DMS 273 (cell line): Measurements from ENCODE around the gene SLC35E4.
A peak's percentile ranks its signal among the peaks of the same experiment; 100 is the strongest.
"Not testable (repeated sequence)": the region's sequence is repeated elsewhere in the genome, so short reads cannot be mapped to it uniquely, and the experiment has no call there.

Experiments
- DNase-seq: peaks from one replicate; lab custom pipeline; 2025; ENCODE audit not compliant: unreplicated experiment; lab: John Stamatoyannopoulos, UW

The SLC35E4 gene, protein sequence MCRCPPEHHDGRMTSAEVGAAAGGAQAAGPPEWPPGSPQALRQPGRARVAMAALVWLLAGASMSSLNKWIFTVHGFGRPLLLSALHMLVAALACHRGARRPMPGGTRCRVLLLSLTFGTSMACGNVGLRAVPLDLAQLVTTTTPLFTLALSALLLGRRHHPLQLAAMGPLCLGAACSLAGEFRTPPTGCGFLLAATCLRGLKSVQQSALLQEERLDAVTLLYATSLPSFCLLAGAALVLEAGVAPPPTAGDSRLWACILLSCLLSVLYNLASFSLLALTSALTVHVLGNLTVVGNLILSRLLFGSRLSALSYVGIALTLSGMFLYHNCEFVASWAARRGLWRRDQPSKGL

DNA sequence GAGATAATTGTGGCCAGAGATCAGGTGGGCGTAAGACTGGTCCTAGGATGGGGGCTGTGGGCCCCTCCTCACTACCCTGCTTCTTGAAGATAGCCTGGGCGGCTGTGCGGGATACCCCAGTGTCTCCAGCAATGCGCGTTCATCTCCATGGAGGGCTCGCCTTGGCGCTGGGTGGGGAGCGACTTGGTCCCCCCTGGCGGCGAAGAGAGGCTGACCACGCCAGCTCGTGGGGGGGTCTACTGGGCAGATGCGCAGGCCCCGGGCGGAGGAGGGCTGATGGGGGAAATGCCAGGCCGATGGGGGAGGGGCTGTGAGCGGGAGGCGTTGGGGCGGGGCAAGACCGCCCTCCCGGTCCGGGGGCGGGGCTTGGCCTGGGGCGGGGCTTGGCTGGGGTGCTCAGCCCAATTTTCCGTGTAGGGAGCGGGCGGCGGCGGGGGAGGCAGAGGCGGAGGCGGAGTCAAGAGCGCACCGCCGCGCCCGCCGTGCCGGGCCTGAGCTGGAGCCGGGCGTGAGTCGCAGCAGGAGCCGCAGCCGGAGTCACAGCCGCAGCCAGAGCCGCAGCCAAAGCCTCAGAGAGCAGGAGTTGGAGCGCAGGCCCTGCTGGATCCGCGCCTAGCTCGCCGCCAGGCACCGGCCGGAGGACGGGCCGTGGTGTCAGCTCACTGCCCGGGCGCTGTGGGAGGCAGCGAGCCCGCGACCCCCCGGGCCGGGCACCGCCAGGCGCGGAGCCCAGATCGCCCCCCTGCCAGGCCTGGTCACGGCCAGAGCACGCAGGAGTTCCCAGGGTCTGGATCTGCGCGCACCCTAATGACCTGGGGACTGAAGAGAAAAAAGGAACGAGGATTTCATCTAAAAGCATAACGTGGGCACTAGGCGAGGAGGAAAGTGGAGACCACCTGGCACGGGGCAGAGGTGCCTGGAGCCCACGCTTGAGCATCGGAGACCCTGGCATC, at the start of gene SLC35E4:
Gene SLC35E4 (plus strand): TSS at position 509 of the 953 bp plus-strand sequence. CDS start 670 bp downstream, outside the sequence.
- peak; percentile 92 for DNase-seq

DNA sequence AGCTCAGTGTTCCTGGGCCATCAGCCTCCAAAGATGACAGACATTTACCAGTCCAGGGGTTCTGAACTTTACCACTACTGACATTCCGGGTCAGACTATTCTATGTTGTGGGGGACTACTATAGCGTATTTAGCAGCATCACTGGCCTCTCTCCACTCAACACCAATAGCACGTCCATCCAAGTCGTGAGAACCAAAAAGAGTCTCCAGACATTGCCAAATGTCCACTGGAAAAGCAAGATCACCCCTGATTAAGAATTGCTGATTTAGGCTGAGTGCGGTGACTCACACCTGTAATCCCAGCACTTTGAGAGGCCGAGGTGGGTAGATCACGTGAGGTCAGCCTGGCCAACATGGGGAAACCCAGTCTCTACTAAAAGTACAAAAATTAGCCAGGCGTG, 49.2 kb upstream of the SLC35E4 start:
- DNase-seq = no peak

DNA sequence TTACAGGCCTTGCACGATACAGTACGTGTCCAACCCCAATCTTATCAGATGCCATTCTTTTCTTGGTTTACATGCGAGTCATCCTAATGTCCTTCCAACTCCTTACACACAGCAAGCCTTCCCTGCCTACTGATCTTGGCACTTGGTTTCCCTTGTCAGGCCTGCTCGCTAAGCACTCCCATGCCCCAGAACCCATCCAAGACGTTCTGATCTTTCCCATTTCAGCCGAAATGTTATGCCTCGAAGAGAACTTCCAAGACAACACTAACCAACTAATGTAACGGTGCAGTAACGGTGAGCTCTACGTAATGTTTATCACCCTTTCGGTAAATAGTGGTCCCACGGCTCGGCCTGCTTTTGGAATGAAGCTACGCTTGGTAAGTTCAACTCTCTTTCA, 44.4 kb upstream of the SLC35E4 start:
- peak; percentile 20 for DNase-seq

DNA sequence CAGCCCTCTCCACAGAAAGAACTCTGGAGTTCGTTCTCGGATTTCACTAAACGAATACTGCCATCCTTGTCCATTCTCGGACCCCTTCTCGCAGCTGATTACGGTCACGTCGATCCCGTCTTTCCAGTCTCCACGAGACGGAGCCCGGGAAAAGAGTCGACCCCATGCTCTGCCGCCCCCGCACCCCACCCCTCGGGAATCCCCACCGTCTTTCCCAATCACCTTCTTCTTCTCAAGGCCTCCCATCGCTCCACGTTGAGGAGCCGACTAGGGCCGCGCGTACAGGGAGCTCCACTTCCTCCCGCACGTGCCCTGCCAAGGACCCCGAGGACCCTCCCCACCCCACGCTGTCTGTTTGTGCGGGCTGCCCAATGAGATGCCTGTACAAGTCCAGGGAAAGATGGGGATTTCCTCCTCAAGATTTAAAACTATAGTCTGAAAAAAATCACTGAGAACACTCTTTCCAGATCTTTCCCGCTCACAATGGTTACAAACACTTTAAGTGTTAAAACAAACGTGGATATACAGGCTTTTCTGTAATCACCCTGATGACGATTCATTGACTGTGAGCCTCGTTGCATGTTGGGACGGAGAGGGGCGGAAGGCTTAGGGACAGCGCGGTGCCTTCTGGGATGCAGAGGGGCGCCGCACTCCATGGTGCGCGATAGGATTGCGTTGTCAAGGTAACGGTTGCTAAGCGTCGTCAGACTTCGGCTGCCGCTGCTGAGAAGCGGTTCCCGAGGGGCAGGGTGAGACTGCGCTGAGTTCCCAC, 43.8 kb upstream of the SLC35E4 start, which contains the start of gene PES1:
Gene PES1 (minus strand): TSS at position 323 of the 772 bp plus-strand sequence. CDS start 77 bp downstream, at position 246.
- peak; percentile 98 for DNase-seq

DNA sequence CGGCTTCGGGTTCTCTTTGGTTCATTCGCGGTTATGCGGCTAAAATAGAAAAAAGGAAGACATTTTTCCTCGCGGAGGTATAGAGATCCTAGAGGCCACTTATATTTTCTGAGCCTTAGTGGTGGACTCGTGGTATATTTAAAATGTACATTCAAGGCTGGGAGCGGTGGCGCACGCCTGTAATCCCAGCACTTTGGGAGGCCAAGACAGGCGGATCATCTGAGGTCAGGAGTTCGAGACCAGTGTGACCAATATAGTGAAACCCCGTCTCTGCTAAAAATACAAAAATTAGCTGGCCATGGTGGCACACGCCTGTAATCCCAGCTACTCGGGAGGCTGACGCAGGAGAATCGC, 43.2 kb upstream of the SLC35E4 start:
- DNase-seq = not testable (repeated sequence)

DNA sequence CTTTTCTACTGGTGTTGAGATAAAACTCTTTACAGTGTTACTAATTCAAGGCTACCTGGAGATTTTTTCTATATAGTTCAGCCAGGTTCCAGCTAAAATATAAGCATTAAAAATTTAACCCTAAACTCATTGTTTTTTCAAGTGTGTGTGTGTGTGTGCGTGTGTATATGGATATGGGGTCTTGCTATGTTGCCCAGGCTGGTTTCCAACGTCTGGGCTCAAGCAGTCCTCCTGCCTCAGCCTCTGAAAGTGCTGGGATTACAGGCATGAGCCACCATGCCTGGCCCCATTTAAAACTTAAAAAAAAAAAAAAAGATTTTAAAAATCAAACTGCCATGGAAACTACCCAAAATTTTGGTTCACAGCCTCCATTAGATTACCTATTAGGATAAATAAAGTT, 39.4 kb upstream of the SLC35E4 start:
- DNase-seq = no peak

DNA sequence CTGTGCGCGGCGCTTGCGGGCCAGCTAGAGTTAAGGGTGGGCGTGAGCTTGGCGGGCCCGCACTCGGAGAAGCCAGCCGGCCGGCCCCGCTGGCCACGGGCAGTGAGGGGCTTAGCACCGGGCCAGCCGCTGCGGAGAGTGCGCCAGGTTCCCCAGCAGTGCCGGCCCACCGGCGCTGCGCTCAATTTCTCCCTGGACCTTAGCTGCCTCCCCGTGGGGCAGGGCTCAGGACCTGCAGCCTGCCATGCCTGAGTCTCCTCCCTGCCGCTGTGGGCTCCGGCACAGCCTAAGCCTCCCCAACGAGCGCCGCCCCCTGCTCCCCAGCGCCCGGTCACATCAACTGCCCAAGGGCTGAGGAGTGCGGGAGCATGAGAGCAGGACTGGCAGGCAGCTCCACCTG, 38.7 kb upstream of the SLC35E4 start:
- no peak for DNase-seq

DNA sequence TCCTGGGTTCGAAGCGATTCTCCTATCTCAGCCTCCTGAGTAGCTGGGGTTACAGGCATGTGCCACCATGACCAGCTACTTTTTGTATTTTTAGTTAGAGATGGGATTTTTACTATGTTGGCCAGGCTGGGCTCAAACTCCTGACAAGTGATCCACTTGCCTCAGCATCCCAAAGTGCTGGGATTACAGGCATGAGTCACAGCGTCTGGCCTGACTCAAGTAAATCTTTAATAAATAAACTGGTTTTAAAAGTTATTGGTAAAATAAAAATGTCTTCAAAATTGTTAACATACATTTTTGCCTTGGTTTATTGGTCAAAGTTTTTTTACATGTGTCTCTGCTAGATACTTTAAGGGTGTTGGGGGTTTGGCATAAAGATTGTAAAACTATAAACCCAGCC, 36.6 kb upstream of the SLC35E4 start:
- DNase-seq = no peak

DNA sequence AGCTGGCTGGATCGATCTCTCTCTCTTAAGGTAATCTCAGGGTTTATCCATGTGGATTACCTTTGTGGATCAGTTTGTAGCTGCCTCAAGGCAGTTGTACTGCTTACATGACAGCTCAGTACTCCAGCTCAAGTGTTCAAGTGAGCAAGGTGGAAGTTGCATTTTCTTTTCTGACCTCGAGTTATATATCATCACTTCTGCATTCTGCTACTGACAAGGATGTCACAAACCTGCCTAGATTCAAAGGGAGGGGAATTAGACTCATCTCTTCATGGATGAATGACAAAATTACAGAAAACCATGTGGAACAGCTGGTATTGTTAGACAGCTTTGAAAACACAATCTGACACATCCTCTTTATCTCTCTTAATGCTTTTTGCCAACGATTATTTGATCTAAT, 34.7 kb upstream of the SLC35E4 start:
- no peak for DNase-seq

DNA sequence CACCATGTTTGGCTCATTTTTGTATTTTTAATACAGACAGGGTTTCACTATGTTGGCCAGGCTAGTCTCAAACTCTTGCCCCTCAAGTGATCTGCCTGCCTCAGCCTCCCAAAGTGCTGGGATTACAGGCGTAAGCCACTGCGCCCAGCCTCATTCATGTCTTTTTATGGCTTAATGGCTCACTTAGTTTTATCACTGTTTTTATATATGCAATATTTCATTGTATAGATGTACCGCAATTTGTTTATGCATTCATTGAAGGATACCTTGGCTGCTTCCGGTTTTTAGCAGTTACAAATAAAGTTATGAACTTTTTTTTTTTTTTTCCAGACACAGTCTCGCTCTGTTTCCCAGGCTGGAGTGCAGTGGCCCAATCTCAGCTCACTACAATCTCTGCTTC, 34.1 kb upstream of the SLC35E4 start:
- no peak for DNase-seq

DNA sequence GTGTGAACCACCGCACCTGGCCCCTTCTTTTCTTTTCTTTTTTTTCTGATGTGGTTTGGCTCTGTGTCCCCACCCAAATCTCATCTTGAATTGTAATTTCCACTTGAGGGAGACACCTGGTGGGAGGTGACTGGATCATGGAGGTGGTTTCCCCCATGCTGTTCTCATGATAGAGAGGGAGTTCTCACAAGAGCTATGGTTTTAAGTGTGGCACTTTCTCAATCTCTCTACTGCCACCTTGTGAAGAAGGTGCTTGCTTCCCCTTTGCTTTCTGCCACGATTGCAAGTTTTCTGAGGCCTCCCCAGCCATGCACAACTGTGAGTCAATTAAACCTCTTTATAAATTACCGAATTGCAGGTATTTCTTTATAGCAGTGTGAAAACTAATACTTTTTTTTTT, 33.5 kb upstream of the SLC35E4 start:
- DNase-seq = peak; percentile 35

DNA sequence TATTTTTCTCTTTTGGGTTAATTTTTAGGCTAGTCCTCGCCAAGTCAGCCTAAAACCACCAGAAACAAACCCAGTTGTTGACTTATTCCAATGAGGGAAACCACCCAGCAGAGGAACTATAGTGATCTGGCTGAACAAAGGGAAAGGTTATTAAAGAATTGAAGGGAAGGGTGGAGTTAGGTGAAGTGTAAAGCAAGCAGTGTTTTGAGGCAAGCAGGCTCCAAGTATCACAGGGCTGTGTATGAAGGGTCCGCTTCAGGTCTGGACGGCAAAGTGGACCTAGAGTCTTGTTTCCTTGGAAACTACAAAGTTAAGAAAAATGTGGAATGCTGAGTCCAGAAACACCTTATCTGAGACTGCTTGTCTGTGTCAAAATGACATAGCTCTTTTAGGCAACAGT, 31.8 kb upstream of the SLC35E4 start:
- no peak for DNase-seq

DNA sequence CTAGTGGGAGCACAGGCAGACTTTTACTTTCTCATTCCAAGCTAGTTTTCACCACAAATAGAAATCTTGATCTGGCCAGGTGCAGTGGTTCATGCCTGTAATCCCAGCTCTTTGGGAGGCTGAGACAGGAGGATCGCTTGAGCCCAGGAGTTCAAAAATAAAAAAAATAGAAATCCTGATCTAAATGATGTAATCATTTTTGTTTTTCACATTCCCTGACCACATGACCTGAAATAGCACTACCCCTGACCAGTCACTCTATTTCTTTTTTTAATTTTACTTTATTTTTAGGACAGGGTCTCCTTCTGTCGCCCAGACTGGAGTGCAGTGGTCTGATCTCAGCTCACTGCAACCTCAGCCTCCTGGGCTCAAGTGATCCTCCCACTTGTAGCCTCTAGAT, 30.9 kb upstream of the SLC35E4 start:
- no peak for DNase-seq

DNA sequence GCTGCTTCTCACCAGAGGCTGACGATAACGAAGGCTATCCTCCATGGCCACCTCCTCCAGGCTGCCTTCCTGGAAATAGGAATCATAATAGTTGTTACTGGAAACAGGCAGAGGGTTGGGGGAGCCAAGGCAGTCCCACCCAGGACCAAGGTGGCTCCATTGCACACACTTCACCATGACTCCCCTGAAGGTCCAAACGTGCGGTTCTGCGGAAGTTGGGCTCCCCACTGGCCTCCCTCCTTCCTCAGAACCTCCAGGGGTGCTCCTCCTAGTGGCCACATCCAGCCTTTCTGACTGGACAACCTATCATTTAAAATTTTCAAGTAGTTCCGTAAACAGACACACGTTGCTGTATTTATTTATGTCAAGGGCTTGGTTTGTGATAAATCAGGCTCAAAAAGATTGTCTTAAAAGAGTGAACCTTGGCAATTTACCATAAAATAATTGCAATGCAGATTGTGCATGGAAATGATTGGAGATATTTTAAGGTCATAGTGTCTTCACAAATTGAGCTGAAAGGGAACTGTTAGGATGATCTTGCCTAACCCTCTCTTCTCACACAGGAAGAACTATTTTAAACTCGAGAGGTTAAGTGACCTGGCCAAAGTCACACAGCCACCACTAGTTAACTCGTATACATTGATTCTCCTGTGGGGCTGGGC, 30.0 kb upstream of the SLC35E4 start:
- peak; percentile 46 for DNase-seq

DNA sequence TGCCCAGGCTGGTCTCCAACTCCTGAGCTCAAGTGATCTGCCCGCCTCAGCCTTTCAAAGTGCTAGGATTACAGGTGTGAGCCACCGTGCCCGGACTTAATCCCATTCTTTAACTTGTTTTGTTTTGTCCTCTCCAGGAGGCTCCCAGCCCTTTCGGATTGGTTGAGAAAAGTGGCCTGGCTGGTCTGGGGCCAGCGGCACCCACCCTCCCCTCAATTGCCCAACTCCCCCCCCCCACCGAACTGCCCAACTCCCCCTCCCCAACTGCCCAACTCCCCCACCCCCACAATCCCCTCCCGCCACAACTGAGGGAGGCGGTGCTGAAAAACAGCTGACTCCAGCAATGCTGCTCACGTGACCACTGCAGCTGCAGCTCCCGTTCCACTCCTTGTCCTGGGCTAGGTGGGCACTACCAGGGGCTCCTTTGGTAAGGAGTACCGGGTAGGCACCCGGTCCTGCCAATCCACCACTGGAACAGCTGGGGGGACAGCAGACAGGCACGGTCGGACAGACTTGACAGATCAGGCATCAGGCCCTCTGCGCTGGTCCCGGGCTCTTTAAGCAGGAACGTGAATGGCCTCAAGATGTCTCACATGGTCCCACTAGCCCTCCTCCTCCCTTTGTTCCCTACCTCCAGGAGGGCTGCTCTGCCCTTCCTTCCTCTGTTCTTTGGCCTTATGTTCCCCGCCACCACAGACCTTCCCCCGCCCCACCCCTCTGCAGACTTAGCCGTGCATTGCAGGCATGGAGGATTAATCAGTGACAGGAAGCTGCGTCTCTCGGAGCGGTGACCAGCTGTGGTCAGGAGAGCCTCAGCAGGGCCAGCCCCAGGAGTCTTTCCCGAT, 28.9 kb upstream of the SLC35E4 start, which contains the start of gene TCN2:
Gene TCN2 (plus strand): TSS at position 720 of the 845 bp plus-strand sequence. CDS start 158 bp downstream, outside the sequence.
- no peak for DNase-seq

DNA sequence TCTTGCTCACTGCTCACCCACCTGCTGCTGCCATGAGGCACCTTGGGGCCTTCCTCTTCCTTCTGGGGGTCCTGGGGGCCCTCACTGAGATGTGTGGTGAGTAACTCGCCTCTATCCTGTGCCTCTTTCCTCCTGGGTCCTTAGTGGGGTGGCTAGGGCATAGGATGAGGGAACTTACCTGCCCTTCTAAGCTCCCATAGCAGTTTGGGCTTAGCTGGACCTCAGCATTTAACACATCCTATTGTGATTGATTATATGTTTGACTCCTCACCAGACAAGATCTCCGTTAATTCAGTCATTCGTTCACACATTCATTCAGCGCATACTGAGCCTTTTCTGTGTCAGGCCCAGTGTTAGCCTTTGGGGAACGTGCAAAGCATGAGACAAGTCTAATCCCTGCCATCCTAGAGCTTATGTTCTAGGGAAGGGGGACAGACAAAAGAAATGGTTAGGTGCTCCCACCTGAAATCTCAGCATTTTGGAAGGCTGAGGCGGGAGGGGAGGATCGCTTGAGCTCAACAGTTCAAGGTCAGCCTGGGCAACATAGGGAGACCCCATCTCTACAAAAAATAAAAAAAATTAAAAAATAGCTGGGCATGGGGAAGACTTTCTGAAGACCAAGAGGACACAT, 28.2 kb upstream of the SLC35E4 start:
- no peak for DNase-seq

DNA sequence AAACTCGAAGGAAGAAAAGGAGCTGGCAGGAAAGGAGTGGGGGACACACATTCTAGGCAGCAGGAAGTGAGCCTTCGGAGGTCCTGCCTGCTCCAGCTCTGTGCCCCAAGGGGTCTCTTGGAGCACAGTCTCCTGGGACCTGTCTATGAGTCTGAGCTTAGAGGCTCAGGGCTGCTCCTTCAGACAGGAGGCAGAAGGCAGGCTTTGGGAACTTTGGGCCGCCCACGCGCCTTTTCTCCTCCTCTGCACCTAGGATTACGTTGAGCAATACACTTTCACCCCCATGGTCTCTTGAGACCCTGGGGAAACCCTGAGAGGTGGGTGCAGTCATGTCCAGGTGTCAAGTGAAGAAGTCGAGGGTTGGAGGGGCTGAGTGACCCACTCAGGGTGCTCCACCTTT, 27.6 kb upstream of the SLC35E4 start:
- no peak for DNase-seq

DNA sequence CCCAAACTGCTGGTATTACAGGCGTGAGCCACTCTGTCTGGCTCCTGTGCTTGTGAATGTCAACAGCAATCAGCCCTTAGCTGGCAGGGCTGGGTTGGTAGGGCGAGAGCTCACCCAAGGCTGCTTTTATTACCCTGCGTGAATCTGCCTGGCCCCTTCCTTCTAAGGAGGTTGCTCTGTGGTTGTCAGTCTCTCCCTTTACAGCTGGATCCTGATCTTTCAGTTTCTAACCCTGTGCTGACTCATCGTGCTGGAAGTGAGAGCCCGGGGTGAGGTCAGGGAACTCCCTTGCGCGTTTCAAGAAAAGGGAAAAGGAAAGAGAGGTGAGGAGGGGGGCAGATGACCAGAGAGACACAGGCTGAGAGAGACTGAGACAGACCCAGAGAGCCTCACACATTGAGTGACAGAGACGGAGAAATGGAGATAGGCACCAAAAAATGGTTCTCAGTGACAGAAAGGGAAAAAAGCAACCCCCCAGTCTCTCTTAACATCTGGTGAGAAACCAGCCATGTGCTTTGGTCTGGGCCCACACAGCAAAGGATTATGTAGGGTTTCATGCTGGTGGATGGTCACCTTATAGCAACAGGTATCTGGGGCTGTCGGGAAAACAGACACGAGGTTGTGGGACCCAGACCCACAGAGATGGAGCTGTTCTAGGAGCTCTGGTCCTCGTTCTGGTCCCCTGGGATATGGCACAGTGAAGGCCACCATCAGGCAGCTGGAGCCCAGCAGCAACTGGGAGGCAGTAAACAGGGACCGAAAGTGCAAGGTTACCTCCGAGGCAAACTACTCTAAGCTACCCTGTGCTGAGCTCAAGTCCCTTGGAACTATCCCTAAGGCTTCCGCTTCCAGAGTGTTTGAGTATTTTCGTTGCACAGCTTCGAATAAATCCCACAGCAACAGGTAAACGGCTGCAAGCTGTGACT, 26.1 kb upstream of the SLC35E4 start:
- DNase-seq = no peak
